IMR-90 (cell line): Measurements from ENCODE around the gene DYSF. TPM values are rescaled to one million over a fixed set of nuclear protein-coding genes. Genes with fewer than 3 reads are reported as not detected.

Experiments used
- ATAC-seq: fragments of 200-7000 bp; cut with Tn5 transposase; 2 replicates; pipeline ENCODE4 v1.9.1; 2020; ENCODE audit warnings: low read depth, mild to moderate bottlenecking, moderate library complexity
- BruUV-seq: library from RNA; stranded (reverse); fragments of 400-500 nt; replicated peaks from 2 replicates; lab custom pipeline; 2021; lab: Mats Ljungman, UMichigan
- CTCF ChIA-PET: fragments of 300-600 bp; formaldehyde crosslinking; extraction: SDS; loops from one replicate; lab custom pipeline; 2021; ENCODE audit warnings: antibody characterized with exemption; lab: Yijun Ruan, JAX
- POLR2A ChIA-PET: fragments of 300-600 bp; sonication (Branson Sonifier 250); formaldehyde crosslinking; loops from one replicate; lab custom pipeline; 2022; ENCODE audit warnings: antibody characterized with exemption; ENCODE audit not compliant: unreplicated experiment; lab: Charles Lee
- DNase-seq: peaks from one replicate; pipeline ENCODE4 v3.0.0; 2013
- H2AFZ ChIP-seq: replicated peaks from 2 replicates; pipeline ENCODE3; 2013; ENCODE audit warnings: low read length, mild to moderate bottlenecking; ENCODE audit not compliant: poor library complexity
- H2AK5ac ChIP-seq: 2 replicates; pipeline ENCODE4 v1.6.1; 2013; ENCODE audit warnings: low read depth, low read length, inconsistent platforms
- H2AK9ac ChIP-seq: replicated peaks from 2 replicates; pipeline ENCODE3; 2013; ENCODE audit warnings: mild to moderate bottlenecking, low read depth, low read length, moderate library complexity; ENCODE audit not compliant: poor library complexity
- H2BK120ac ChIP-seq: 2 replicates; pipeline ENCODE4 v1.6.1; 2013; ENCODE audit warnings: low read depth, low read length, inconsistent platforms
- H2BK15ac ChIP-seq: 3 replicates; pipeline ENCODE4 v1.6.1; 2013; ENCODE audit warnings: low read depth, low read length, inconsistent platforms
- H2BK20ac ChIP-seq: 2 replicates; pipeline ENCODE4 v1.6.1; 2013; ENCODE audit warnings: low read depth, mild to moderate bottlenecking, inconsistent platforms, low read length, moderate library complexity
- H2BK5ac ChIP-seq: 2 replicates; pipeline ENCODE4 v1.6.1; 2013; ENCODE audit warnings: mild to moderate bottlenecking, low read depth, low read length, inconsistent platforms; ENCODE audit not compliant: poor library complexity, severe bottlenecking
- H3K14ac ChIP-seq: replicated peaks from 2 replicates; pipeline ENCODE4 v1.6.1; 2013; ENCODE audit warnings: low read depth, low read length, inconsistent platforms
- H3K18ac ChIP-seq: 2 replicates; pipeline ENCODE4 v1.6.1; 2013; ENCODE audit warnings: low read depth, low read length, control low read depth
- H3K23ac ChIP-seq: 2 replicates; pipeline ENCODE4 v1.6.1; 2013; ENCODE audit warnings: low read depth, low read length, inconsistent platforms
- H3K27ac ChIP-seq: 2 replicates; pipeline ENCODE4 v1.5.1; 2013; ENCODE audit warnings: mild to moderate bottlenecking, control low read depth, low read length; ENCODE audit not compliant: insufficient read depth
- H3K27me3 ChIP-seq: 2 replicates; pipeline ENCODE4 v1.6.1; 2013; ENCODE audit warnings: low read length; ENCODE audit not compliant: control insufficient read depth, insufficient read depth
- H3K36me3 ChIP-seq: 2 replicates; pipeline ENCODE4 v1.6.1; 2013; ENCODE audit warnings: low read length, mixed read lengths; ENCODE audit not compliant: control insufficient read depth, insufficient read depth
- H3K4ac ChIP-seq: 2 replicates; pipeline ENCODE4 v1.6.1; 2013; ENCODE audit warnings: low read depth, low read length, inconsistent platforms
- H3K4me1 ChIP-seq: 2 replicates; pipeline ENCODE4 v1.6.1; 2013; ENCODE audit warnings: low read length, mixed read lengths; ENCODE audit not compliant: control insufficient read depth, insufficient read depth
- H3K4me2 ChIP-seq: 2 replicates; pipeline ENCODE4 v1.6.1; 2013; ENCODE audit warnings: low read depth, mild to moderate bottlenecking, control low read depth, low read length, moderate library complexity
- H3K4me3 ChIP-seq: 2 replicates; pipeline ENCODE4 v1.5.1; 2013; ENCODE audit warnings: low read depth, mild to moderate bottlenecking, control low read depth, low read length, moderate library complexity; ENCODE audit not compliant: insufficient read depth
- H3K56ac ChIP-seq: 2 replicates; pipeline ENCODE4 v1.6.1; 2013; ENCODE audit warnings: low read length, inconsistent platforms; ENCODE audit not compliant: insufficient read depth; ENCODE audit errors: extremely low read depth
- H3K79me1 ChIP-seq, 2 experiments: 2 replicates each; pipeline ENCODE4 v1.6.1; 2013; ENCODE audit warnings: low read length in 2 of 2, inconsistent platforms in 1 of 2, low read depth in 1 of 2
- H3K9ac ChIP-seq: 2 replicates; pipeline ENCODE4 v1.6.1; 2013; ENCODE audit warnings: low read depth, low read length, control low read depth
- H3K9me1 ChIP-seq: 2 replicates; pipeline ENCODE4 v1.6.1; 2013; ENCODE audit warnings: low read length, inconsistent platforms; ENCODE audit not compliant: insufficient read depth
- H3K9me3 ChIP-seq: 2 replicates; pipeline ENCODE4 v1.6.1; 2013; ENCODE audit warnings: low read length; ENCODE audit not compliant: control insufficient read depth, insufficient read depth
- H4K20me1 ChIP-seq: 2 replicates; pipeline ENCODE4 v1.6.1; 2013; ENCODE audit warnings: low read length, inconsistent platforms; ENCODE audit not compliant: insufficient read depth
- H4K5ac ChIP-seq: 2 replicates; pipeline ENCODE4 v1.6.1; 2013; ENCODE audit warnings: mild to moderate bottlenecking, low read depth, low read length, control low read depth
- H4K8ac ChIP-seq, 2 experiments: 2 replicates each; pipeline ENCODE4 v1.6.1; 2013; ENCODE audit warnings: low read depth in 2 of 2, low read length in 2 of 2, control low read depth in 1 of 2, inconsistent platforms in 1 of 2
- H4K91ac ChIP-seq: 2 replicates; pipeline ENCODE4 v1.6.1; 2013; ENCODE audit warnings: low read depth, low read length, inconsistent platforms; ENCODE audit not compliant: insufficient read depth
- ELK1 ChIP-seq: fragments of 150-350 bp; IDR thresholded peaks from 2 replicates; pipeline ENCODE4 v1.6.1; 2016; ENCODE audit warnings: low read depth, mild to moderate bottlenecking, low read length, moderate library complexity, borderline replicate concordance
- WGBS, 2 experiments: methylation state at CpG; one replicate each; pipeline versions ENCODE4 v1.1.5 to v1.1.7; 2013; ENCODE audit warnings: missing lambda C conversion rate in 2 of 2; ENCODE audit not compliant: insufficient read length in 1 of 2; ENCODE audit errors: extremely low coverage in 2 of 2; 5-methylcytosine and 5-hydroxymethylcytosine counted together
- dilution Hi-C: fragments of 300-500 bp; cut with HindIII; formaldehyde crosslinking; loops from one replicate; pipeline ENCODE4 v1.14.3; 2018; ENCODE audit warnings: low sequenced_read_pairs; ENCODE audit not compliant: unreplicated experiment
- in situ Hi-C: fragments of 300-500 bp; cut with MboI; formaldehyde crosslinking; loops from 3 replicates; pipeline ENCODE4 v1.14.3; 2019; ENCODE audit warnings: low sequenced_read_pairs, inconsistent platforms, mixed read lengths
- intact Hi-C: fragments of 100-400 bp; cut with micrococcal nuclease; formaldehyde crosslinking; loops from 2 replicates; pipeline ENCODE4 v1.10.0; 2022
- polyA plus RNA-seq, 3 experiments: library from polyadenylated mRNA; depleted of rRNA; stranded (reverse); fragments of >200 nt; gene quantifications; 2 replicates each; pipeline ENCODE4 v1.2.3, GENCODE V29; 2012; ENCODE audit warnings: low replicate concordance in 1 of 3
- total RNA-seq: library from RNA; depleted of rRNA; stranded (reverse); fragments of >200 nt; gene quantifications from 2 replicates; pipeline ENCODE4 v1.2.3, GENCODE V29; 2012

The DYSF gene
- total and polyA plus RNA-seq, 2 of the 4 experiments (the other 2 are of a cell fraction), result 0.09 to 0.18 TPM

DNA sequence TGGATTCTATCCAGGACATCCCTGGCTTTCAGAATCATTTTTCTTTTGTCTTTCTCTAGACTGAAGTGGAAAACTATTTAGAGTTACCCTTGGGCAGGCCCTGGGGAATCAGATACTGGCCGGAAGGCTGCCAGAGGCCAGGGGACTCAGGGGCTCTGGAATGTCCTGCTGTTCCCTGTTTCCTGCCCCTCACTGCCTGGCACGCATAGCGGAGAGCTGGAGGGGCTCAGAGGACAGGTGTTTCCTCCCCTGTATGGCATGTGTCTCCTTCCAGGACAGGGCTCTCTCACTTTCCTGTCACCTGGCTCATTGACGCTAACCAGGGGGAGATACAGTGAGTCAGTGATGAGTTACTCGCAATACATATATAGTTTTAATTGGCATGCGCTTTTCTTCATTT is 38.8 kb downstream of the DYSF start:
- Histone ChIP-seq H4K5ac (no peak overlapping the region), H3K4me3 (no peak overlapping the region), H3K23ac (no peak overlapping the region), H2AK5ac (no peak overlapping the region), H3K9ac (no peak overlapping the region), H3K9me1 (no peaks in the 10 kb centered on the region; the same call in 1 of the 2 replicates), H3K4ac (no peak overlapping the region), H4K8ac (no peak overlapping the region), H3K79me1 (no peaks in the 10 kb centered on the region), H3K4me2 (no peak overlapping the region), H4K91ac (no peak overlapping the region), H2BK20ac (no peak overlapping the region), H4K20me1 (no peaks in the 10 kb centered on the region), H2AFZ (no peak overlapping the region), H3K4me1 (no peaks in the 10 kb centered on the region), H2BK5ac (no peak overlapping the region), H2BK15ac (no peak overlapping the region), H2BK120ac (no peak overlapping the region), H3K14ac (no peak overlapping the region), H3K27me3 (peaks cover 7% of the 10 kb centered on the region), H2AK9ac (no peak overlapping the region), H3K36me3 (no peaks in the 10 kb centered on the region), H3K18ac (no peak overlapping the region), H3K9me3 (no peaks in the 10 kb centered on the region; the same call in 1 of the 2 replicates), H3K56ac (no peak overlapping the region), H3K27ac (no peak overlapping the region)
- intact Hi-C loops, result no loop called here
- in situ Hi-C loops, result no loop called here
- DNase-seq, result no peak
- CTCF ChIA-PET, result no interaction called here
- dilution Hi-C loops, result no loop called here
- BruUV-seq, result no TSS peak
- ATAC-seq, result no peak
- POLR2A ChIA-PET, result no interaction called here
- WGBS, 2 experiments, result 71% methylated on average over 1 of the region's 6 CpGs; no CpG with 5 or more reads in 1 of the 2 experiments
- no peak for TF ChIP-seq ELK1
